ENCODE results near the gene CDK8.

The CDK8 gene

DNA sequence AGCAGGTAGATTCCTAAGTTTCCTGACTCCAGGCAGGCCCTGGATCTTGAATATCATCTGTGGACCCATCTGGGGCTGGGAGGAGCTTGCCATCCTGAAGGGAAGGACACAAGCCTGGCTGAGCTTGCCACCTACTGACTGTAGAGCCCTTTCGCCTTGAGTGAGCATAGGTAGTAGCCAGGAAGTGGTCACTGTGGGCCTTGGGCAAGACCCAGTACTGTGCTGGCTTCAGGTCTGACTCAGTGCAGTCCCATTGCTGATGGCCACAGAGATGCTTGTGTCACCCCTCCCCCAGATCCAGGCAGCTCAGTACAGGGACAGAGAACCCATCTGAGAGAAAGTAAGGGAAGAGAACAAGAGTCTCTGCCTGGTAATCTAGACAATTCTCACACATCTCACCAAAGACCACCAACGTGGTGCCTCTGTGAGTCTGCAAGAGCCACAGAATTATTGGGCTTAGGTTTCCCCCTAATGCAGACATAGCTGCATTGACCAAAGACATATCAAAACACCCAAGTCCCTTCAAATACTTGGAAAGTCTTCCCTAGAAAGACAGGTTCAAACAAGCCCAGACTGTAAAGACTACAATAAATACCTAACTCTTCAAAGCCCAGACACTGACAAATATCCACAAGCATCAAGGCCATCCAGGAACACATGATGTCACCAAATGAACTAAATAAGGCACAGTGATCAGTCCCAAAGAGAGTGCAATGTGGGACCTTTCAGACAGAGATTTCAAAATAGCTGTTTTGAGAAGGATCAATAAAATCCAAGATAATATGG, 195.3 kb downstream of the CDK8 start:
- DNase-seq: no peak
